ENCODE results near the gene ZNF503.
A peak's percentile ranks its signal among the peaks of the same experiment; 100 is the strongest.

Gene ZNF503, protein sequence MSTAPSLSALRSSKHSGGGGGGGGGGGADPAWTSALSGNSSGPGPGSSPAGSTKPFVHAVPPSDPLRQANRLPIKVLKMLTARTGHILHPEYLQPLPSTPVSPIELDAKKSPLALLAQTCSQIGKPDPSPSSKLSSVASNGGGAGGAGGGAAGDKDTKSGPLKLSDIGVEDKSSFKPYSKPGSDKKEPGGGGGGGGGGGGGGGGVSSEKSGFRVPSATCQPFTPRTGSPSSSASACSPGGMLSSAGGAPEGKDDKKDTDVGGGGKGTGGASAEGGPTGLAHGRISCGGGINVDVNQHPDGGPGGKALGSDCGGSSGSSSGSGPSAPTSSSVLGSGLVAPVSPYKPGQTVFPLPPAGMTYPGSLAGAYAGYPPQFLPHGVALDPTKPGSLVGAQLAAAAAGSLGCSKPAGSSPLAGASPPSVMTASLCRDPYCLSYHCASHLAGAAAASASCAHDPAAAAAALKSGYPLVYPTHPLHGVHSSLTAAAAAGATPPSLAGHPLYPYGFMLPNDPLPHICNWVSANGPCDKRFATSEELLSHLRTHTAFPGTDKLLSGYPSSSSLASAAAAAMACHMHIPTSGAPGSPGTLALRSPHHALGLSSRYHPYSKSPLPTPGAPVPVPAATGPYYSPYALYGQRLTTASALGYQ

DNA sequence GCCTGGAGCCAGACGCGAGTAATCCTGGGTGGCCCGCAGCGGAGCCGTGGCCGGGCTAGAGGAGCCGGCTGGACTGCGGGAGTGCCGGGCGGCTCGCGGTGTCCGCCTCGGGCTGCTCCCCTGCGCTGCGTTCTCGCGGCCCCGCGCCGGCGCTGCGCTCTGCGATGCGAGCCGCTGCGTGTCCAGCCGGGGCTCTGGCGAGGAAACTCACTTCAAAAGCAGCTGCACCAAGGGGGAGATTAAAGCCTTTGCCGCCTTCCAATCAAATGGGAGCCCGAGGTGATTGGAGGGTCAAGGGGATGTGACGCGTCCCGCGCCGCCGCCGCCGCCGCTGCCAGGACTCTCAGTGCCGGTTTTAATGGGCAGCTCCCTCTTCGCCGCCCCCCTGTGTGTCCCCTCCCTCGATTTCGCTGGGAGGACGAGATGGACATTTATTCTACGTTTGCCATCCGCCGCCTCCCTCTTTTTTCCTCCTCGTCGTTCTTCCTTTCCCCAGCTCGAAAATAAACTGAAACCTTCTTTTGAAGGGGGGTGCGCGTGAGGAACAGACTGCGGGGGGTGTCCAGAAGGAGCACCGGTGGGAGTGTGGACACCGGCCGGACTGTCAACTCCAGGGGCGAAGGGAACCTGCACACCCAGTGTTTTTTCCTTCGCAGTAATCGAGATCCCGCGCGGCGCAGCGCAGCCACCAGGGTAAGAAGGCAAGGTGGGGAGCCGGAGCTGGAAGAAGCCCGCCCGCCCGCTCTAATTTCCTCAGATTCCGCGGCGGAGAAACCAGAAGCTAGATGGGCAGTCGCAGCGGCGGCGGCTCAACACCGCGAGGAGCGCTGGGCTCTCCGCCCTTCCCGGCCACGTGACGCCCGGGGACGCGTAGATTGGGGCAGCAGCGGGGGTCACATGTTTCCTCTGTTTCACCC is at the start of gene ZNF503:
Gene ZNF503 (minus strand): TSS at position 196 of the 917 bp plus-strand sequence. CDS start 345 bp downstream, outside the sequence.
- peak; percentile 91 for DNase-seq (ENCODE audit: low read depth, low spot score)

DNA sequence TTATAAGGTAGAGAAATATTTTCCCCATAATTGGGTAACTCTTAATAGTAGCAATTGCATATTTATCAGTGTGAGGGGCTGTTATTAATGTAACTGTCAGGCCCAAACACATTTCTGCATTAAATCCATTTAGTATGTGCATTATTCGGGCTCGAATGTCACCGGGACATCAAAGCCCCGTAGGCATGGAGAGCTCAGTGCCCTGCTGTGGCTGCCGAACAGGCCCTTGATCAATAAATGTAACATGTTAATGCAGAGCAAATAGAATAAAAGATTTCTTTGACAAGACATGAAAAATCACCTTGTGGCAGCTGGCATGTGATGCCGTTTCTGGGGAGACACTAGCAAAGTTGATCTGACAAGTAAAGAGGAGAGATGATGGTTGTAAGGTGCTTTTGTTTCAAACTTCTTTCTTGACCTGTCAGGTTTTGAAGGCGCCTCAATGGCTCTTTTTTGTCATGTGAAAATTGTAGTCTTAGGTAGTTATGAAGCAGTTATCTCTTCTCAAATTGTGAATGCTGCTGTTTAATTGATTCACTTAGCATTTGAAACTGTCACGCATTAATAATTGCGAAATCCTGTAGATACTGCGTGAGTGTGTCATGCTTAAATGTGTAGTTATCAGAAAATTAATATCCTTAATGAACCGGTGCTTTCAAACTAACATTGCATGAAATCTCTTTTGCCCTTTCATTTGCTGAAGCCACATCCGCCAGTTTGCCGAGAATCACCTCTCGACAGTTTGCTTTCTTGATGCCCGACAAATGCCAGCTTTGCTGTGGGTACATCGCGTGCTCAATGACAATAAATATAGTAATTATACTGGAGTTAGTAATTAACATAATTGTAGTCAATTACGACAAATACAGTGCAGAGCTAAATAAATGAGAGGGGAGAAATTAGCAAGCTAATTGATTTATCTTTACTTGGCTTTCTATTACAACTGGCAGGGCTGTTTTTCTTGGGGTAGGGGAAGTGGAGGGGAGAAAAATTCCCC is 49.4 kb upstream of the ZNF503 start:
- DNase-seq (ENCODE audit: low read depth, low spot score), result no peak

DNA sequence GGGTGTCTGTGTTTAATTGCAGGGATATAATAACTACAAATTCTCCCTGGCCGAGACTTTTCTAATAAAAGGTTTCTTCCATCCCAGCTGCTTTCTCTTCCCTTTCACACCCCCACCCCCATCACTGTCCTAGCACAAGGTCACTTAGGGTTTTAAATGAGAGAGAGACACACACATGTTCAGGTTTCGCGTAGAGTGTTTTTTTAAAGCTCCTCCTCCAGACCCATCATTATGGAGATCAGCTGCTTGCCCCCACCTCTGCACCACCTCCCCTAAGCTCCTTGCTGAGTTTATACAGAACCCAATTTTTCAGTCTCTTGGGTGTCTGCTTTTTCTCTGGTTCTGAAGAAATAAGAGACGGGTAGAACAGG is 48.5 kb upstream of the ZNF503 start:
- DNase-seq (ENCODE audit: low read depth, low spot score), result no peak

DNA sequence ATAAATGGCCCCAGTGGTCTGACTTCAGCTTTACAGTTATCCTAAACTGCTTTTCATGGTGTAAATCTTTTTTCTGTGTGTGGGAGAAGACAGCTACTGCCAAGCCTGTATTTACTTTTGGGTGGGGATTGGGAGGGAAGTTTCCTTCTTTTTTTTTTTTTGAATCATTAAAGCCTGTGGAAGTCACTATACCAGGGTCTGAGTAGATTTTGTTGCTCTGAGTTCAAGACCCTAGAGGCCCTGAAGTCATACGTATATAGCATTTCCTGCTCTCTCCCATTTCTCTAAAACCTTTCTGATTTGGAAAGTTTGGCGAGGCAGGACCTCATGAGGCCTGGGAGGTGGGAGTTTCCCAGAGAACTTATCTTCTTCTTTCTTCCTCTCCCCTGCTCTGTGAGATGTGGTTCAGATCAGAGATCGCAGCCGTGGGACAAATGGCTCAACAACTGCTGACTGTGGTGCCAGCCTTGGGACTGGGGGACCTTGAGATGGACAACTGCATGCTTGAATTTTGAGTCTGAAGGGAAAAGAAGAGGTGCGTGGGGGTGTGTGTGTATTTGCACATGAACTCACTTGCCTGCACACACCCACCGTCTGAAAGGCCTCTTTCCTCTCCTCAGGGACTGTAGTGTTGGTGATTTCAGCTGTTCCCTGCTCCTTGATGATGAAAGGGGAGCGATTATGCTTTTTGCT is 48.0 kb upstream of the ZNF503 start:
- no peak for DNase-seq (ENCODE audit: low read depth, low spot score)

DNA sequence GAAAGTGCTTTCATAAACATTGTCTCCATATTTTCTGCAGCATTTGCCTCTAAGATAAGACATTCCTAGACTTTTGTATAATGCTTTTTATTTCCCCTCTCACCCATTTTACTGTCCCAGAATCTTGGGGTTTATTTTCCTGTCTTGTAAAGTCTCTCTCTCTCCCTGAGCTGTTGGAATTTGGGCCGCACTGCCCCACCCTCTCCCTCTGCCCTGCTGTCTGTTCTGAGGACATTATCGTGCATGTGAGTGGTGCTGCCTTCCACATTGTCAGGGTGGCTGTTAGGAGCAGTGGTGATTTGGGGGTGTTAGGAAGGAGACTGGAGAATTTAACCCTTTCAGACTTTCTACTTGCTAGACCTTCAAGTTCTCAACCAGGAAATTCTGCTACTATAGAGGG is 46.6 kb upstream of the ZNF503 start:
- DNase-seq (ENCODE audit: low read depth, low spot score), result no peak

DNA sequence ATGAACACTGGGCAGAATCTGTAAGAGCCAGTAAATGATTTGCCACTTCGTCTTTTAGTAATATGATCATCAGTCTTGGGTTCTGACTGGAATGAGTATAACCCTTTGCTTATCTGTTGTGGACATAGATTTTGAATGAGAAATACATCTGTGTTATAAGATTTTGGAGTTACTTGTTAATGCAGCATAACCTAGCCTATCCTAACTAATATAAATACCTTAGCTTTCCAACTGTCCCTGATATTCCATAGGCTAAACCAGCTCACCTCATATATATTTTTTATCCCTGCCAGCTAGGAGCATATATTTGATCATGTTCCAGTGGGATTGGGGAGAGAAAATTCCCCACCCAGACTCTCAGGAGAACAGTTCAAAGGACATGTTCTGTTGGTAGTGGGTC is 44.9 kb upstream of the ZNF503 start:
- DNase-seq (ENCODE audit: low read depth, low spot score), result no peak

DNA sequence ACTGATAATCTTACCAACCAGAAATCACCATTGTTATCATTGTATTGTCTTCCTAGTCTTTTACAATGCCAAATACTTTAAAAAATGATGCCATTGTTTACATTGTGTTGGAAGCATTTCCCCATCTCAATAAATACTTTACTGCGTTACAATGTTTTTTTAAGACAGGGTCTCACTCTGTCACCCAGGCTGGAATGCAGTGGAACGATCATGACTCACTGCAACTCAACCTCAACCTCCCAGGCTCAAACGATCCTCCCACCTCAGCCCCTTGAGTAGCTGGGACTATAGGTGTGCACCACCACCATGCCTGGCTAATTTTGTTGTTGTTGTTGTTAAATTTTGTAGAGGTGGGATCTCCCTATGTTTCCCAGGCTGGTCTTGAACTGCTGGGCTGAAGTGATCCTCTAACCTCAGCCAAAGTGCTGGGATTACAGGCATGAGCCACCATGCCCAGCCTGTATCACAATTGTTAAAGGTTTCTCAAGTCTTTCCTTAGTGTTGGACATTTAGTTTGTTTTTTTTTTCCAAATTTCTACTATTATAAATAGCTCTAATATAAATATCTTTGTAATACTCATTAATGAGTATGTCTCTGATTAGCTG is 43.3 kb upstream of the ZNF503 start:
- DNase-seq (ENCODE audit: low read depth, low spot score), result no peak

DNA sequence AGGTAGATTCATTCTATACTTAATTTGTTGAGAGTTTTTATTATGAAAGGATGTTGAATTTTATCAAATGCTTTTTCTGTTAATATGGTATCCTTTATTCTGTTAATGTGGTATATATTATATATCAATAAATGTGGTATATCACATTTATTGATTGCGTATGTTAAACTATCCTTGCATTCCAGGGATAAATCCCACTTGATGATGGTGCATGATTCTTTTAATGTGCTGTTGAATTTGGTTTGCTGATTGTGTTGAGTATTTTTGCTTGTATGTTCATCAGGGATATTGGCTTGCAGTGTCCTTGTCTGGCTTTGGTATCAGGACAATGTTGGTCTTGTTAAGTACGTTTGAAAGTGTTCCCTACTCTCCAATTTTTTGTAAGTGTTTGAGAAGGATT is 41.8 kb upstream of the ZNF503 start:
- no peak for DNase-seq (ENCODE audit: low read depth, low spot score)

DNA sequence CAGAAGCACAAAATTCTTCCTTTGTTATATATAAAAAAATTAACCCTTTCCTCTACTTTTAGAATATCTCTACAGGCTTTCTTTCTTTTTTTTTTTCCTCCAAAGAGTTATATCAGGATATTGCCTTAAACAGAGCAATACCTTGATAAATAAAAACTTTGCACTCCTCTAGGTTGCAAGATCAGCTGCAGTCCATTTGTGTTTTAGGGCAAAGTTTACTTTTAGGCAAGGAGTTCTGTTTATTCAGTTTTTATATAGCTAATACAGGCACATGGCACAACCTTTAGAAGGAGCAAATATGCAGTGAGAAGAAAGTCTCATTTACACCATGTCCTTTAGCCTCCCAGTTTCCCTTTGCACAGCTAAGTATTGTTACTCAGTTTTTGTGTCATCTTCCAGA is 40.1 kb upstream of the ZNF503 start:
- no peak for DNase-seq (ENCODE audit: low read depth, low spot score)

DNA sequence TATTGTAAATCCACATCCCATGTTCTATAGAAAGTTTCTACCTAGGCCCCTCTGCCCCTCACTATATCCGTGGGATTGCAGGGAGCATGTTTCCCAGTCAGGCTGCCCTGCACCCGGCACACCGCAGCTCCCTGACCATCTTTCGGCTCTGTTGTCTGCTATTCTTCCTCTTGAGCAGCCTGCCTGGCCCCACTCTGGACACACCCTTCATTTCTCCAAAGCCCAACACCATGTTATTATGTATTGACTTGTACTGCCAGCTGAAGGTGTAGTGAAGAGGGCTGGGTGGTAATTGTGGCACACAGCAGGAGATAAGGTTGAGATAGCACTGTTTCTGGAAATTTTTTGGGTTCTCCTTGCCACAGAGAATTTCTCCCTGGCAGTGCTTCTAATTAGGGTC is 39.6 kb upstream of the ZNF503 start:
- no peak for DNase-seq (ENCODE audit: low read depth, low spot score)

DNA sequence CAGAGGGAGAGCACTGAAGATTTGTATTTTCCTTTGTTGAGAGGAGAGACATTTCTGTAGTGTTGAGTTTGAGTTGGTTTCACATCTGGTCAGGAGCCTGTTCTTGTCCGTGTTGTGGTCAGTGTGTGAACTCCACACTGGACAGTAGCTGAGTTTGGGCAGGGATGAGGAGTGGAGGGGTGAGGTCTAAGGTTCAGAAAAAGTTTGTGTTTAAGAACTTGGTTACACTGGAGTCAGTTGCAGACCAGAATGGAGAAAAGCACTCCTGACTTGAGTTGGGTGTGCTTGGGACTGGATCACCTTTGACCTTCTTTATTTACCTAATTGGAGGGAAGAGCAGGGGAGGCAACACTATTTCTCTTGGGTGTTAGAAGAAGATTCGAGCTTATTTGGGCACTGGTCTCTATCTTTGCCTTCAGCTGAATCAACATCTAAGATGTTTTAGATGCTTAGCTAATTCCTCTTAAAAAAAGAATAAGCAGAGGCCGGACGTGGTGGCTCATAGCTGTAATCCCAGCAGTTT is 38.8 kb upstream of the ZNF503 start:
- DNase-seq (ENCODE audit: low read depth, low spot score), result no peak

DNA sequence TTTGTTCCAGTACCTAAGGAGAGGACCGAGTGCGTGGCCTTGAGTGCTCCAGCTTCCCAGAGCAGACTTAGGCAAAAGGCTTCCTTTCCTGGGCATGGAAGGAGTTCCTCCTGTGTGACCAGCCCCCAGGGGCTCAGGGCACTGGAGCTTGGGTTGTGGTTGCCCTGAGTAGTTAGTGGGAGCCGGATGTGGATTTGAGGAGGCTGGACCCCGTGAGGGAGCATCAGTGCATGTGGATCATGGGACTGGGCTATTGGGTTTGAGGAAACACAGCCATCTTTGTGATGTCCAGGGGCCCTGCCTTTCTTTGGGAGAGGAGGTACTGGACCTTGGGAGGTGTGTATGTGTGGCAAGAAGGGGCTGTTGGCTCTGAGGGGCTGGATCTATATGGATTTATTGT is 38.2 kb upstream of the ZNF503 start:
- no peak for DNase-seq (ENCODE audit: low read depth, low spot score)

DNA sequence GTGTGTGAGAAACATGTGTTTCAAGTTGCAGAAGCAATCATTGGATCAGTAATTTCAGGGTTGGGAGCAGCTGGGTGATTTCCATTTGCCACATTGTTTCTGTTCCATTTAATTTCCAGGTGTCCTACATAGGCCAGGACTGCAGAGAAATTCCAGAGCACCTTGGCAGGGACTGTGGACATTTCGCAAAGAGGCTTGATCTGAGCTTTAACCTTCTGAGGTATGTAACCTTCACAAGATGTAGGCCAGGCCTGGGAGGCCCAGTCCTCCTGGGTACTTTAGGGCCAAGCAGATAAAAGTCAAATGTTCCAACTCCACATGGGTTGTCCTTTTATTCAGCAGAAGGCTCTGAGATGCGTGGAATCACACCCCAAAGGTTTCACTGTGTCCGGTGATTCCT is 36.7 kb upstream of the ZNF503 start:
- DNase-seq (ENCODE audit: low read depth, low spot score), result no peak

DNA sequence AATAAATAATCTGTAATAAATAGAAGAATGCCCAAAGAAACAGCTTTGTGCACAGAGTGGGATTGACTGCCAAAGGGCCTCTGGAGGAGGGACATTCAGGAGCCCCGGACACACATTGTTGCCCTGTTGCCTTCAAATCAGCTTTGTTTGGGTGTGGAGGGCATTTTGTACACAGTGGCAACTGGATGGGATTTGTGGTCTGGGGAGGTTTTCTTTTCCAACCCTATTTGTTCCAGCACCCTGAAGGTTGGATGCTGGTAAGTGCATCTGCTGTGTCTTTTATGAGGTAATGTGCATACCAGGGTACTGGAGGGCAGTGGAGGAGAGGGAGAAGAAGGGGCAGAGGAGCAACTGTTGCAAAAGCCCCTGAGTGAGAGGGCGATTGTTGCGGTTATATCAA is 36.1 kb upstream of the ZNF503 start:
- DNase-seq (ENCODE audit: low read depth, low spot score), result no peak

DNA sequence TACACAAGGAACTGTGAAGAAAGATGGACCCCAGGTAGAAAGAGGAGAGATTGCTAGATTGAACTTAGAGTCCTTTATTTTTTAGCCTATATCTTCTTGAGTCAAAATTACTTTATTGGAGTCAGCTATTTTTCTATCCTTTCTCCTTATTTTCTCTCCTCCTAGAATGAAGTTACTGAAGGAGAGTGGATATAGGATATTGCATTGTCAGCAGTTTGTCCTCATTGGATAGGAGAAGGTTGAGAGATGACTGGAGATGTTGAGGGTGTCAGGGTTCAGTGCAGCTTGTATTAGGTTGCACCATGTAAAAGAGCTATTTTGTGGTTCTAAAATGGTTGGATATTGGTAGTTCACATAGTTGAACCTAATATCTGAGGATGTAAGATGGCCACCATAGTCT is 35.3 kb upstream of the ZNF503 start:
- DNase-seq (ENCODE audit: low read depth, low spot score), result no peak

DNA sequence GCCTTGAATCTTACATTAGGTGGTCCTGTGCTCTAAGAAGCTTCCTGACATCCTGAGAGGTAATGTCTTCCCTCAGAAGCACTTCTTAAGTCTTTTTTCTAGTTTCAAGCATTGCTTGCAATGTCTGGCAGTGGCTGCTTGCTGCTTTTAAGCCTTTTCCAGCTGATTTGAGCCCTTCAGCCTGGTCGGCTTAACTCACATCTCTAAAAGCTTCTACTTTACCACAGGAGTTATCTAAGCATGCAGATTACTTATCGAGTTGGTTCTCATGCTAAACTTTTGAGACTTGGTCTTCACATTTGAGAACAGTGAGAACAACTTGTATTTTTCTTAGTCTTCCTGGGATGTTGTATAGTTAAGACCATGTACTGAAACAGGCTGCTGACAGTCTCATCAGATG is 33.7 kb upstream of the ZNF503 start:
- DNase-seq (ENCODE audit: low read depth, low spot score), result no peak

DNA sequence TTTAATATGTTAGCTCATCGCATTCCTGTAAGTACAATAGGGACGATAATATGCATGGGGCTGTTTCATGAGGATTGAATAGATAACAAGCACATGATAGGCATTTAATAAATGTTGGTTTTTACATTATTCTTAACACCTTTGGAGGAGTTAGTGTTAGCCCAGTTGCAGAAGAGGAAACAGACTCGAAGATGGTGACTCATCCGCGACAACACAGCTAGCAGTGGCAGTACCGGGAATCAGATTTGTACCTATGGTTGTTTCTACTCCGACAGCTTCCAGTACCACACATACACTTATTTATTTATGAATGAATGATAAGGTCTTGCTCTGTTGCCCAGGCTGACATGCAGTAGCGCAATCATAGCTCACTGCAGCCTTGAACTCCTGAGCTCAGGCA is 32.7 kb upstream of the ZNF503 start:
- DNase-seq (ENCODE audit: low read depth, low spot score), result no peak

DNA sequence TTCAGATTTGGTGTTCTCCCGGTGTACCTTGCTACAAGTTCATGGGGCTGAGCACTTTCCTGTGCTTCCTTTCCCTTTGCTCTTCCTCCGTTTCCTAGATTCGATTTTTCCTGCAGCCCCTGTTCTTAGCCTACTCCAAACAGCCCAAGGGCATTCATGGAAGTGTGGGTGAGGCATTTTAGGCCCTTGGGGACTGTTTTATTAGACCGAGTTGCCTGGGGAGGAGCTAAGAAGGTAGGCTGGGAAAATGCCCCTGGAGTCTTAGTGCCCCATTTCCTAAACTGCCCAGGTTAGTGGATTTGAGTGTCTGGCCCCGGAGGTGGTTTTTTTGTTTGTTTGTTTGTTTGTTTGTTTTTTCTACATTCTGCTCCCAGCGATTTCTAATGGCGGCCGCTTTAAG is 31.7 kb upstream of the ZNF503 start:
- DNase-seq (ENCODE audit: low read depth, low spot score), result no peak

DNA sequence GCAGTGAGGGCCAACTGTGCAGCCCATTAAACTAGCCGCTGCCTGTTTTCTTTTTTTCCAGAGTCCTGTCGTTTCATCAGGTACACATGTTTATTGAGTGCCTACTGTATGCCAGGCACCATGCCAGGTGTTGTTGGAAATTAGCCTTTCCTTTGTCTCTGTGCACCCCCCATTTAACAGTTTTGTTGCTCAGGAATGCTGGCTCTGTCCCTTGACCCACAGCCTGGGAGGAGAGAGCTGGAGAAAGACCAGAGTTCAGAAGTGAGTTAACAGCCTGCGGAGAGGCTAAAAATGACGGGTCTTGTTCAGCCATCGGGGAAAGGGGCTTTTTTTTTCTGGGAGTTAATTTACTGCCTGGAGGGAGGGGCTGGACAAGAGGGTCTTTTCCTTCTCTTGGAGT is 31.2 kb upstream of the ZNF503 start:
- DNase-seq (ENCODE audit: low read depth, low spot score), result no peak

DNA sequence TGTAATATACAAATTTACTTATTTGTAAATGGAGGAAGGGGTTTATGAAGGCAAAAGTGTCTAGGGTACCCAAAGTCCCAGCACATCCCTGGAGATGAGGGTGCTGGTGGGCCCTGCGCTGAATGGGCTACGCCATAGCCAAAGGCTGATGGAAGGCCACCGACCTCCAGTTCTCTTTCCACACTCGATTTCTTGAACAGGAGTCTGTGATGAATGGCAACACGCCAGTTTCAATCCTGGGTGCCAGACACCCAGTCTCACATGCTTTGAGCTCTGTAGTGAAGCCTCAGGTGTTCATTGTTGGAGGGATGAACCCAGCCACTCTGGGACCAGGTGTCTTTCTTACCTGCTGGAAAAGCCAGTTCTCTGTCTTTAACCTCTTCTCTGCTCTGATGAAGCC is 30.6 kb upstream of the ZNF503 start:
- no peak for DNase-seq (ENCODE audit: low read depth, low spot score)

All from brain pericyte (primary cell).